ENCODE results near the gene PXN. TPM values are rescaled to one million over a fixed set of nuclear protein-coding genes. Genes with fewer than 3 reads are reported as not detected.

PXN gene
- total and polyA plus RNA-seq, 10 of the 15 experiments (the other 5 are each of a cell fraction or from before 2014, with no cell fraction given), result 1.0 to 32.0 (median 11.5) TPM

DNA sequence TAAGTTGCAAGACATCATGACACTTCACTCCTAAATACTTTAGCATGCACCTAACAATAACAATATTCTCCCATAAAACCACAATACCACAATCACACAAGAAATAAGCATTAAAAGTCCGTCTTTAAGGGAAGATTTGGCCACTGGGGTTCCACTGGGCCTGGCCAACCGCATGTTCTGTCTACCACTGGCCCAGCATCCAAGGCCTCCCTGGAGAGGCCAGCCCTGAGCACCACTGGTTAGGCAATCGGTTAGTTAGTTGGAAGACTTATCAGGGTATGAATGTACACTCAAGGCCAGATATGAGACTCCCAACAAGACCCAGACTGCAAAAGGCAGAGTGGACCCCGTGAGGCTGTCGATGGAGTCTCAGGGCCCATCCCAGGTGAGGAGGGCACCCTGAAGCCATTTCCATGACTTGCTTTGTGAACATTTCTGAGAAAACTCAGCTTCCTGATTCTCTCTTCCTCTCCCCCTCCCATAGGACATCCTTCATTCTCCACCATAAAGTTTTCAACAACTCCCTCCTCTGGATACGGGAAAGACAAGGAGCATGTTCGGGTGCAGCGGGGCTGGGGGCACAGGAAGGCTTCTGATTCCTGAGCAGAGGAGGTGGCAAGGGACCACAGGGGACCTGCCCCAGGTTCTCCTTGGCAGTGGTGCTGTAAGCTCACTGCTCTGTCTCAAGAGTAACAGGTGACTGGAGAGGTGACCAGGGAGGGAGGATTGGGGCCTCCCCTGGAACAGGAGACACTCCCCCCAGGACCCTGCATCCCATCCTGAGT is 5.9 kb downstream of the PXN start:
- Histone ChIP-seq H3K9ac (ENCODE audit: control insufficient read depth, insufficient read depth, low read length) (no peak overlapping the region), H3K79me2 (ENCODE audit: control insufficient read depth, insufficient read depth, low read length) (no peaks in the 10 kb centered on the region), H3K4me2 (ENCODE audit: control insufficient read depth, insufficient read depth) (no peak overlapping the region), H3K36me3 (ENCODE audit: control insufficient read depth in 2 of 2, insufficient read depth in 2 of 2, low read length in 1 of 2) (no peaks in the 10 kb centered on the region), H3K9me3 (replicated peaks; ENCODE audit: control insufficient read depth, insufficient read depth, low read length) (no peaks in the 10 kb centered on the region), H4K20me1 (ENCODE audit: control insufficient read depth, insufficient read depth) (no peaks in the 10 kb centered on the region), H3K4me3 (no peak overlapping the region), H2AFZ (ENCODE audit: control insufficient read depth, low read depth, low read length) (no peak overlapping the region), H3K4me1 (ENCODE audit: control insufficient read depth, insufficient read depth, low read length) (0 out of 2 replicates have a peak, but pooled peaks cover under 1% of the 10 kb centered on the region), H3K27ac (ENCODE audit: control insufficient read depth, insufficient read depth) (no peak overlapping the region), H3K27me3 (replicated peaks in 1 of 2; ENCODE audit: control insufficient read depth in 2 of 2, insufficient read depth in 2 of 2, low read length in 1 of 2) (peaks cover 1 to 3% of the 10 kb centered on the region in 2 experiments; a peak in 2 of 4 replicates)
- DNase-seq (ENCODE audit: low read depth, low spot score) (no peak), FAIRE-seq (no peak), ATAC-seq (no peak)
- intact Hi-C loops (cut with micrococcal nuclease; ENCODE audit: unreplicated experiment) (loop anchor here (10.0 kb wide), 1 partner anchor 145 kb away; the partner anchor contains the start of gene RAB35), in situ Hi-C loops (cut with MboI) (no loop called here)
- ChIA-PET POLR2A (no interaction called here), RAD21 (ENCODE audit: unreplicated experiment) (no interaction called here), SMC1A (ENCODE audit: uncharacterized antibody, unreplicated experiment) (no interaction called here), CTCF (interaction anchor here (9.8 kb wide), 1 partner anchor 31 kb away, joined by 287 read pairs; no protein-coding TSS in a partner anchor)
- WGBS (ENCODE audit: insufficient coverage, insufficient replicate concordance, low lambda C conversion rate, missing lambda C conversion rate), result 64% methylated on average over 8 of the region's 8 CpGs
- no TSS peak for BruUV-seq (replicated peaks)
- no peak for TF ChIP-seq MEF2B (IDR thresholded peaks at IDR 0.05; ENCODE audit: partially characterized antibody, poor library complexity, severe bottlenecking)
- TF ChIP-seq, protein P1, sequence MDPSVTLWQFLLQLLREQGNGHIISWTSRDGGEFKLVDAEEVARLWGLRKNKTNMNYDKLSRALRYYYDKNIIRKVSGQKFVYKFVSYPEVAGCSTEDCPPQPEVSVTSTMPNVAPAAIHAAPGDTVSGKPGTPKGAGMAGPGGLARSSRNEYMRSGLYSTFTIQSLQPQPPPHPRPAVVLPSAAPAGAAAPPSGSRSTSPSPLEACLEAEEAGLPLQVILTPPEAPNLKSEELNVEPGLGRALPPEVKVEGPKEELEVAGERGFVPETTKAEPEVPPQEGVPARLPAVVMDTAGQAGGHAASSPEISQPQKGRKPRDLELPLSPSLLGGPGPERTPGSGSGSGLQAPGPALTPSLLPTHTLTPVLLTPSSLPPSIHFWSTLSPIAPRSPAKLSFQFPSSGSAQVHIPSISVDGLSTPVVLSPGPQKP (IDR thresholded peaks at IDR 0.05; ENCODE audit: low read depth, low read length), result no peak
- TF ChIP-seq ZBED1 (IDR thresholded peaks at IDR 0.05; ENCODE audit: borderline replicate concordance), result no peak
- TF ChIP-seq JUND (IDR thresholded peaks at IDR 0.05; ENCODE audit: low read depth, low read length), result no peak
- no peak for TF ChIP-seq HCFC1 (IDR thresholded peaks at IDR 0.05; ENCODE audit: low read length)
